GM19025 (cell line): ENCODE measurements around the gene CACTIN.
"Not testable (repeated sequence)": the region's sequence is repeated elsewhere in the genome, so short reads cannot be mapped to it uniquely, and the experiment has no call there.

ENCODE experiments used
- ATAC-seq: cut with Tn5 transposase; IDR thresholded peaks from one replicate; pipeline ENCODE4 v1.9.1; 2021; ENCODE audit warnings: mild to moderate bottlenecking, low read depth, moderate library complexity; ENCODE audit not compliant: unreplicated experiment

CACTIN gene

DNA sequence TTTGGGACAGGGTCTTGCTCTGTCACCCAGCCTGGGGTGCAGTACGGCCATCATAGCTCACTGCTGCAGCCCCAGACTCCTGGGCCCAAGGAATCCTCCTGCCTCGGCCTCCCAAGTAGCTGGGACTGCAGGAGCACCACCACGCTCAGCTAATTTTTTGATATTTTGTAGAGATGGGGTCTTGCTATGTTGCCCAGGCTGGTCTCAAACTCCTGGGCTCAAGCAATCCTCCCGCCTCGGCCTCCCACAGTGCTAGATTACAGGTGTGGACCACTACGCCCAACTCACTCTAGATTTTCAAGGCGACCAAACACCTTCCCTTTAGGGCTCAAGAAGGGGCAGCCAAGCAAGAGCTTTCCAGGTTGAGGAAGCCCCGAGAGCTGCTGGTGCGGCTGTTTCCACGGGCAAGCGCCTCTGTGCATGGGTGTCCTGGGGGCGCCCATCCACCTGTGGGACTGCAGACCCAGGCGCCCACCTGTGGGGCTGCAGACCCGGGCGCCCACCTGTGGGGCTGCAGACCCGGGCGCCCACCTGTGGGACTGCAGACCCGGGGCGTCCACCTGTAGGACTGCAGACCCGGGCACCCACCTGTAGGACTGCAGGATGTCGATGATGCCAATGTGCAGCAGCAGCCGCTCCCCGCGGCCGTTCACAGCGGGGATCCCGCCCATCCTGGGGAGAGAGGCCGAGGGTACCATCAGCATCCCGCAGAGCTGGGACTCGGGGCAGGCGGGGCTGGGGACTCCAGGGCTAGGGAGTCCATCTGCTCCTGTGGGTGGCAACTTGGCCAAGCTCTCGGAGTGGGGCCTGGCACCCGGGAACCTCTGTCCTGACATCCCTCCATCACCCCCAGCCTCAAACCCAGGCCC, 21.7 kb upstream of the CACTIN start:
- no peak for ATAC-seq

DNA sequence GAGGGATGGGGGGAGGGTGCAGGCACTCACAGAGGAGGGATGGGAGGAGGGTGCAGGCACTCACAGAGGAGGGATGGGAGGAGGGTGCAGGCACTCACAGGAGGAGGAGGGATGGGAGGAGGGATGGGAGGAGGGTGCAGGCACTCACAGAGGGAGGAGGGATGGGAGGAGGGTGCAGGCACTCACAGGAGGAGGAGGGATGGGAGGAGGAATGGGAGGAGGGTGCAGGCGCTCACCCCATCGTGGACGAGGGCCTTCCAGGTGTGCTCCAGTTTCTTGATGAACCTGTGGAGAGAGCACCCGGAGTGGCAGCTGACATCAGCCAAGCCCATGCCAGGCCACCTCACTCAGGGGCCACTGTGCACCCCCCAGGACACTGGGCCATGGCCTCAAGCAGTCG, 20.5 kb upstream of the CACTIN start:
- ATAC-seq = not testable (repeated sequence)

DNA sequence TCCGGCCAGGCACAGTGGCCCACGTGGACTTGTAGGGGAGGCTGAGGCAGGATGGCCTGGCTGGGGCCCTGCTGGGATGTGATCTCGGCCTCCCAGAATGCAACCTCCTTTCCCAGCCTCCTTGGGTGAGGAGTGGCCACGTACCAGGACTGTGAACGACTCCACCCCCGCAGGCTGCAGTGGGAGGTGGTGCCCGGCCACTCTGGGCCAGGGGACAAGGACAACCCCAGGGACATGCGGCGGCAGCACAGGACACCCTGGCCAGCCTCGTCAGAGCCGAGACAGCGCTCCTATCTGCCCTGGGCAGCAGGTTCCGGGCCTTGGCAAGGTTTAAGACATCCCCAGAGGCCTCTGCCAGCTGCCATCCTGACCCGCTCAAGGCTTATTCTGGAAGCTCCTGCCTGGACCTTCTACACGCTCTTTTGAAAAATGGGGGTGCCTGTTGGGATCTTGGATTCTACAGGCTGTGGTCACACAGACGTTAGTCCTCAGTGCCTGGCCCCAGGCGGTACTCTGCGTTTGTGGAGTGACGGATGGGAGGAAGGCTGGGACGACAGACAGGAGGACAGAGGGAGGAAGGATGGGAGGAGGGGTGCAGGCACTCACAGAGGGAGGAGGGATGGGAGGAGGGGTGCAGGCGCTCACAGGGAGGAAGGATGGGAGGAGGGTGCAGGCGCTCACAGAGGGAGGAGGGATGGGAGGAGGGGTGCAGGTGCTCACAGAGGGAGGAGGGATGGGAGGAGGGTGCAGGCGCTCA, 19.9 kb upstream of the CACTIN start:
- ATAC-seq = no peak

DNA sequence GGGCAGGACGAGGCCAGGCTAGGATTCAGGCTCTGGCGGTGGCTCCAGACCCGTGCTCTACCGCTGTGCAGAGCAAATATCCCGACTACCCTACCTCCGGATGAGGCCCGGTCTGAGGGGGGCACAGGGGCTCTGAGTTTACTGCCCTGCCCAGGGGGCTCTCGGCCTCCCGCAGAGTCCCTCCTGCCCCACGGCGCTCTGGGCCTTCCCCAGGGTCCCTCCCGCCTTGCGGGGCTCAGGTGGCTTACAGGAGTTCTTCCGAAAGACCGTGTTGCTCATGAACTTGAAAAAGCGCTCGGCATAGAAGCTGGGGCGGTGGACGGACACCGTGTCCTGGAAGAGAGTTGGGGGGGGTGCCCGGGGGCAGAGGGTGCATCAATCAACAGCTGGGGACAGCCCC, 19.1 kb upstream of the CACTIN start:
- no peak for ATAC-seq

DNA sequence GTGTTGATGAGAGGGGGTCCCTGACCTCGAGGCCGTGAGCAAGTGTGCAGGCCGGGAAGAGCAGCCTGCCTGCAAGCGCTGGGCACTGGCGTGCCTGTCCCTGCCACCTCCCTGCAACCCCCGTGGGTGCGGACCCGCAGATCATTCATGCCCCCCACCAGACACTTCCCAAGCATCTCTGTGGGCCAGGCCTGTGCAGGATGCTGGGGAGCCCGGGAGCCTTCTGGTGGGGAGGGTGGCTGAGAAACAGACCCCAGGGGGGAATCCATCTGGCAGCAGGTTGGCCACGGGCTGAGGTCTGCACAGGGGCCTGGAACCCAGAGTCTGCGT, 18.4 kb upstream of the CACTIN start:
- no peak for ATAC-seq

DNA sequence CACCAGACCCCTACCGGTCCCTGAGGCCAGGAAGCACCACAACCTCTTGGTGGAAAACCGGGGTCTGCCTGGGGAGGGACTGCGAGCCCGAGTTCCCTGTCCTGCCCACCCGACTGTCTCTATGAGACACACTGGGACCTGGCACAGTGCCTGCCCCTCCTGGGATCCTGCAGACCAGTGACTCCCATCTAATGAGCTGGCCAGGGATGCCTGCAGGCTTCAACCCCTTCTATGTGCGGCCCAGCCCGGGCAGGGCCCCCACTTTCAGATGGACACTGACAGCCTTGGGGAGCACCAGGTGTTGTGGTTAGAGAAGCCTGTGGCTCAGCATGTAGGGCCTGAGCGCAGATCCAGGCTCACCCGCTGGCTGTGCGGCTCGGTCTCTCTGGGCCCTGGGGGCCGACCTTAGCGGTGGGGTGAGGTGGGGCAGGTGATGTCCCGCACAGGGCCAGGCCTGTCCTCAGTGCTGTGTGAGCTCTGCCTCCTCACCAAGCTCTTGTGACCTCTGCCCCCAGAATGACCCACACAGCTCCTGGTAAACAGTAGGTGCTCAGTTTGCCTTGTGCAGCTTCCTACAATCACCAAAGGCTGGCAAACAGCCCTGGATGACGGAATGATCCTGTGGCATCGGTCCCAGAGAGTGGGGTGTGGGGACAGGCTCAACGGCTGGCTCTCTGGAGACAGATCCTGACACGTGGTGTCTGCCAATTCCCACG, 17.9 kb upstream of the CACTIN start:
- ATAC-seq = no peak

DNA sequence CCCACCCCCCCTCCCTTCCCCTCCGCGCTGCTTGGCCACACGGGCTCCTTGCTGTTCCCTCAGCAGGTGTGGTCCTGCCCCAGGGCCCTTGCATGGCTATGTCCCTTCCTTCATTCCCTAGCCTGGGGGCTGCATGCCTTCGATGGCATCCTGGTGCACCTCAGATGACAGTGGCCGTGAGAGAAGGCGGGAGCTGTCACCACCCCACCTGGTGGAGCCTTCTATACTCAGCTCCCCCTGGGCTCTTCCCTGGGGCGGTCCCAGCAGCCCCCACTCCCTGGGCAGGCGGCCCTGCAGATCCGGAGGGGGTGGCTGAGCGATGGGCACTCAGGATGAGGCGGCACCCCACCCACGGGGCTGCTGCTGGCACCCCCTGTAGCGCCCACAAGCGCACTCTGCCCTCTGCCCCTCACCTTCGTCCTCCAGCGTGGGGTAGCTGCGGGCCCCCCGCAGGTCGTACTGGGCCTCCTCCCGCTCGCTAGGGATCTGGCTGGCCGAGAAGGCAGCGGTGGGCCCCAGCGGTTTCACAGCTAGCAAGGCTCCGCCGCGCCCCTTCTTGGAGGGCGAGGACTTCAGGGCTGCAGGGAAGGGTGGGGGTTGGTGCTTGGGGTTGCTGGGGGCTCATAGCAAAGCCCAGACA, 17.2 kb upstream of the CACTIN start:
- ATAC-seq = no peak

DNA sequence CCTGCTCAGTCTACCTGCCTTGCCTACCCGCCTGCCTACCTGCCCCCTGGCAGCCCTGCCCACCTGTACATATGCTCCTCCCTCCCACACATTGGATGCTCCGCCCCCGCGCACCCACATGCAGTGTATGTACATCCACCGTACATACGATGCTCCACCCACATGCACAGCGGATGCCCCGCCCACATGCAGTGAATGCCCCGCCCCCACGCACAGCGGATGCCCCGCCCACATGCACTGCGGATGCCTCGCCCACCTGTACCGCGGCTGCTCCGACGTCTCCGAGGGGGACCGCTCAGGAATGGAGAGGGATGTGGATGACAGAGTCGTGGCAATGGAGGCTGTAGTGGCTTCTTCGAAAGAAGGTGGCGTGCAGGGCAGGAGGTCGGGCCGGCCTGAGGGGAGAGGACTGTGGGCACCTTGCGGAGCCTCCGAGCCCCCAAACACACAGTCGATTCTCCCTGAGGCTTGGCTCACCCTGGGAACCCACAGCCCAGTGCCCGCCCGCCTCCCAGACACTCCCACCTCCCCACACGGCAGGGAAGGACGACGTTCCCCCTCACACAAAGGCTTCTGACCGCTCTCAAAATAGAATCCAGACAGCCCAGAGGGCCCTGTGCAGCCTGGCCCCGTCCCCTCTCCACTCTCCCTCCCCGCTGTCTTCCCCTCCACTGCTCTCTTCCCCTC, 16.5 kb upstream of the CACTIN start:
- no peak for ATAC-seq

DNA sequence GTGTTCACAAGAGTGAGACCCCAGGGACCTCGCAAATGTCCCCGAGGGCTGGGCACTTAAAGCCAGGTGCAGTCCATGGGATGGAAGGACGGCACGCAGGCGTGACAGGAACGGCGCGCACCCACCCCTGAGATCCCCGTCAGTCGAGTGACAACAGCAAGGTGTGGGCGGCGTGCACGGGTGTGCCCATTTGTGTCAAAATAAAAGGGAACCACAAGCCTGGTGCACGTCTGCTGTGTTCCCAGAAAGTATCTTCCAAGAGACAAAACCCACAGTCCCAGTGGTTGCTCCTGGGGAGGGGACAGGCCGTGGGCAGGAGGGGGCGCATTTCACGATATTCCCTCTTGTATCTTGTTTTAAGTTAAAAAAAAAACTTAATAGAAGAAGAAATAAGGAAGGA, 15.7 kb upstream of the CACTIN start:
- ATAC-seq = no peak

DNA sequence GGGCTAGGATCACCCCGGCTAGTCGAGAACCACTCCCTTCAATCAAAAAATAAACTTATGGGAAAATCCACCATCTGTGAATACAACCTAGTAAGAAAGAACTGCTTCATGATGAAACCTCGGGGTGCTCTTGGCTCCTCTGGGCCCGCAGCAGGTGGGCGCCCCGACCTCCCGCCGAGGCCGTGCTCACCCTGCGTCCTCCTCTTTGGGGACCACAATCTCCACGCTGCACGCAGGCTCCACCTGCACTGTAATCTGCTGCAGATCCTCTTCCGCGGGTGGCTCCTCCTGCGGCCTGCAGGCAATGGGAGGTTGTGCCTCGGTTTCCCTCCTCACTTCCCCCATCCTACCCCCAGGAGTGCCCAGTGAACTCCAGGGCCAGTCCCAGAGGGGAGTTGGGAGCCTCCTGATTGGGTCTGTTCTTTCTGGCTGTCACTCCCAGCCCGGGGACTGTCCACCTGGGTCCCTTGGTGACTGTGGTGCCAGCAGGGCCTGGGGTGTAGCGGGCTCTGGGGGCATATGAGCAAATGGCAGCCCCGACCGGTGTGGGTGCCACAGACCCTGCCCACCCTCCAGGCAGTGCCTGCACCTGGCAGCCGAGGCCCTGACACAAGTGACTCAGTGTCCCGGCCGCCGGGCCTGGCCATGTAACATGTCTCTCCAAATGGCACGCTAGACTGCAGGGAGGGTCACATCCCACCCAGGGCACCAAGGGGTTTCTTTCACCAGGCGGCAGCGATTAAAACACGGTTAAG, 15.1 kb upstream of the CACTIN start:
- no peak for ATAC-seq

DNA sequence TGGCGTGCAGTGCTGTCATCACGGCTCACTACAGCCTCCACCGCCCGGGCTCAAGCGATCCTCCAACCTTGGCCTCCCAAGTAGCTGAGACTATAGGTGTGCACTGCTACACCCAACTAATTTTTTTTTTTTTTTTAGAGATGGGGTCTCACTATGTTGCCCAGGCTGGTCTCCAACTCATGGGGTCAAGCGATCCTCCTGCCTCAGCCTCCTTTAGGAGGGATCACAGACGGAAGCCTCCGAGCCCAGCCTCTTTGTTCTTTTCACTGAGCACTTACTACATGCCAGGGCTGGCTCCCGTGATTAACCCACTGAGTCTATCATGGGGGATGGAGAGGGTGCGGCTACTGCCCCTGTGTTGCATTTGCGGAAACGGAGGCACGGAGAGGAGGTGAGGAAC, 12.9 kb upstream of the CACTIN start:
- no peak for ATAC-seq

DNA sequence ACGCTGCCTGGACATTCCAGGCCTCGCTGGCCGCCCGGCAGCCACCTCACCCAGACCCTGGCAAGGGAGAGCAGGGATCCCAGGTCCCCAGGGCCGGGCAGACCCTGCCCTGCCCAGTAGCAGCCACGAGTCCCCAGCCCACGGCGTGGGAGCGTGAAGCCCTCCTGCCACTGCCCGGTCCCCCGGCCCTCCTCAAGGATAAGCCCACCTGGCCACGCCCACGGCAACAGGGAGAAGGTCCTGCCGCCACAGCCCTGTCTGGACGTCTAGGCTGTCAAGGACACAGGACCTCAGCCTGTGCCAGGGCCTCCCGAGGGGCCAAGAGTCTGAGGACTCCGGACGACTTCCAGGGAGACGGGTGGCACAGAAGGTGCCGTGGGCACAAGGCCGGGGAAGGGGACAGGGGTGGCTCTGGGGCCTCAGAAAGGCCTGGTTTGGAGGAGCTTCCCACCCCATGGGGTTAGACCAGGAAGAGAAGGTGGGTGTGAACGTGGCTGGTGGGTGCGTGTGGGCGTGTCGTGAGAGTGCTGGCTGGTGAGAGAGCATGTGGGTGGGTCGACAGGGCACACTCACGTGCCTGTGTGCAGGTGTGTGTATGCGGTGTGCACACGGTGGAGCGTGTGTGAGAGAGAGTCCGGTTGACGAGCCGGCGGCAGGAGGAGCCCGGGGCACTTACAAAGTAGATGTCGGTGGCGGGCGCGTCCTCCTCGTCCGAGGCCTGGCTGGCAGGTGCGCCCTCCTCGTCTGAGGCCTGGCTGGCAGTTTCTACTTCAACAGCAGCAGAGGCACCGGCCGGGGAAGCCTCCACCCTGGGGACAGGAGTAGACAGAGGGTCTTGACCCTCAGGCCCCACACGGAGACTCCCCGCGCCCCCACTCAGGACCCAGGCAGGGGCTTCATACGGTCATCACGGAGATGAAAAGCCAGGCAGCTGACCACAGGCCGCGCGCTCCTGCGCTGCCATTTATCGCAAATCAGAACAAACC, 11.9 kb upstream of the CACTIN start:
- no peak for ATAC-seq

DNA sequence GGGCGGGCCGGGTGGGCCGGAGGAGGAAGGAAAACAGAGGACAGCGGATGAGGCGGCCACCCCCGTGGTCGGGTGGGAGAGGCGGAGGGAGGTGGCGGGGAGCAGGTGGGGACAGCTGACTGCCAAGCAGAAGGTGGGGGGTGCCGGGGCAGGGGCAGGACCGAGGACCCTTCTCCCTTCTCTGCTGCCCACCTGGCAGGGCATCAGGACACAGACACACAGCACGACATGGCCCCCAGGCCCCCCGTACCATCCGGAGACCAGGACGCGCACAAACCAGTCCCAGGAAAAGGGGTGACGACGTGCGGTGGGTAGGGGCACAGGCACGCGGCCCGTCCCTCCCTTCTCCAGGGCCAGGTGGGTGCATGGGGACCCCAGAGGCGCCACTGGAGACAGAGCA, 11.0 kb upstream of the CACTIN start:
- ATAC-seq = no peak

DNA sequence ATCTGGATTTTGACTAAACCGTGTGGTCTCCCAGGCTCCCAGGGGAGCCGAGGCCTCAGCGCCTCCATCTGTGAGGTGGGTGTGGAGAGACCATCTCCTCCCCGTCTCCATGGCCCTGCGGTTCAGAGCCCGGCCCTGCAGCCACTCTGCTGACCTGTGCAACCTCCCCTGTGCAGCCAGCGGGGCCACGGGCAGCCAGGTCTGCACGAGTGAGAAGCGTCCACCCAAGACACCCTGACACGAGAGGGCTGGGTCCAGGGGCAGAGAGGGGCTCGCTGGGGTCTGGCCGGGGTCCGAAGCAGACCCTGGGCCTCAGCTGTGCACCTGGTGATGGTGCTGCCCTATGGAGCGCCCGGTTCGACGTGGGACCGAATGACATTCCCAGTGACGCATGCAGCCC, 10.4 kb upstream of the CACTIN start:
- ATAC-seq = no peak

DNA sequence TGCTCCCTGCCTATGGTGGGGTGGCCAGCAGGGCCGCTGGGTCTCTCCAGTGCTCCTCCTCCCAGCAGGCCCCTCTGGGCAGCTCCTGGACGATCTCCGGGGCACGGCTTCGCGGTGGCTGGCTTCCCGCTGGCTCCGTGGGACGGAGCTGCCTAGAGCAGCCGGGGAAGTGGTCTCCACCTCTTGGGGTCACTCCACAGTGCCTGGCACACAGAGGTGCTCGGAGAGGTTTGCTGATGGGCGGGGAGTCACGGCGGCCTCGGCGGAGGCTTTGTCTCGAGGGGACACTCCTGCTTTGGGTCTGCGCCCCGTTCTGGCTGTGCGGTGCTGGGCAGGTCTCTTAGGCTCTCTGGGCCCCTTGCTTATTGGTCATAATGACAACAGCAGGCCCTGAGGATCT, 9.9 kb upstream of the CACTIN start:
- no peak for ATAC-seq

DNA sequence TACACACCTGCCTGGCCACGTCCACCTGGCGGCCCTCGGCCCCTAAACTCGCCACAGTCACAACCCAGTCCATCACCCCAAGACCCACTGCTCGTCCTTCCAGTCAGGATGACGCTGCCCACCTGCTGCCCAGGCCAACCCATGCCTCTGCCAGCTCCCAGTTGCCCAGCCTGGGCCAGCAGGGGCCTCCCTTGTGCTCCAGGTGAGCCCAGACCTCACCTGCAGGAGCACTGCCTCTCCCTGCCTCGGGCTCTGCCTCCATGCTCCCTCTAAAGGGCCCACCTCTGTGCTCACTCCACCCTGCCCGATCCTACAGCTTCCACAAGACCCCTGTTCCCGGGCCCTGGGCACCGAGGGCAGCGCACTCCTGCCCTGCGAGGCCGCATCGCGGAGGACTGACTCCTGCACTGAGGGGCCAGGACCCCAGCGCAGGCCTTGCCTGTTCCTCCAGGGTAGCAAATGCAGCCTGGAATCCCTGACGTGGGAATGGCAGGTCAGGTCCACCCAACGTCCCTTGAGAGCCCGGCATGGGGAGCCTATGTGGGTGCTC, 8.0 kb upstream of the CACTIN start:
- no peak for ATAC-seq

DNA sequence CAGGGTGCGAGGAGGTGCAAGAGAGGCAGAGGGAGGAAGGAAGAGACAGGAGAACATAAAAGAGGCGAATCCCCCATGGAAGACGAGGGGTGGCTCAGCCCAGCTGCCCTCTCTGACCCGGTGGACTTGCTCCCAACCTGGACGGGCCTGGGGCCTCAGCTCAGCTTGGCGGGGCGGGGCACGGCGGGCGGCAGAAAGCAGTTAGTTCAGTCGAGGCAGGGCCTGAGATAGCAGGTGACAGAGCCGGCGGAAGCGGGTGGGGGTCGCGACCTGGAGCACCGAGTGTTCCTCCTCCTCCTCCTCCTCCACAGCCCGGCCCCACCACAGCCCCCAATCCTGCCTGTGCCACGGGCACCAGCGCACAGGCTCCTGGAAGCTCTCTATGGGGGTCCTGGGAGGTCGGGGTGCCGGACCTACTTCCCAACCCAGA, 7.0 kb upstream of the CACTIN start:
- ATAC-seq = no peak
